HEK293 (cell line): Measurements from ENCODE around the gene DIP2B.

Experiments
- OVOL3 ChIP-seq: fragments of 450-650 bp; formaldehyde crosslinking; IDR thresholded peaks from 2 replicates; pipeline ENCODE4 v1.5.1; 2016; ENCODE audit warnings: missing biosample characterization, missing genetic modification characterization
- YY1 ChIP-seq: fragments of 450-650 bp; formaldehyde crosslinking; IDR thresholded peaks from 2 replicates; pipeline ENCODE4 v1.5.1; 2018; ENCODE audit warnings: missing biosample characterization, missing genetic modification characterization
- ZBTB21 ChIP-seq: fragments of 450-650 bp; formaldehyde crosslinking; IDR thresholded peaks from 2 replicates; pipeline ENCODE4 v1.5.1; 2017; ENCODE audit warnings: missing biosample characterization, missing genetic modification characterization
- ZBTB7A ChIP-seq: fragments of 450-650 bp; formaldehyde crosslinking; IDR thresholded peaks from 2 replicates; pipeline ENCODE4 v1.5.1; 2016; ENCODE audit warnings: low read depth, missing biosample characterization, missing genetic modification characterization
- ZNF391 ChIP-seq: fragments of 450-650 bp; formaldehyde crosslinking; IDR thresholded peaks from 2 replicates; pipeline ENCODE4 v1.5.1; 2016; ENCODE audit warnings: low read depth, missing biosample characterization, missing genetic modification characterization, borderline replicate concordance
- ZNF747 ChIP-seq: fragments of 450-650 bp; formaldehyde crosslinking; IDR thresholded peaks from 2 replicates; pipeline ENCODE4 v1.5.1; 2016; ENCODE audit warnings: missing biosample characterization, missing genetic modification characterization
- TF ChIP-seq, protein P1 (sequence below): fragments of 450-650 bp; formaldehyde crosslinking; IDR thresholded peaks from 2 replicates; pipeline ENCODE4 v1.5.1; 2016; ENCODE audit warnings: missing biosample characterization, missing genetic modification characterization
- TF ChIP-seq, protein P2 (sequence below): fragments of 450-650 bp; IDR thresholded peaks from 2 replicates; pipeline ENCODE4 v1.5.1; 2018; ENCODE audit warnings: missing biosample characterization, missing genetic modification characterization
- TF ChIP-seq, protein P3 (sequence below): fragments of 450-650 bp; formaldehyde crosslinking; IDR thresholded peaks from 2 replicates; pipeline ENCODE4 v1.5.1; 2016; ENCODE audit warnings: missing biosample characterization, missing genetic modification characterization

DNA sequence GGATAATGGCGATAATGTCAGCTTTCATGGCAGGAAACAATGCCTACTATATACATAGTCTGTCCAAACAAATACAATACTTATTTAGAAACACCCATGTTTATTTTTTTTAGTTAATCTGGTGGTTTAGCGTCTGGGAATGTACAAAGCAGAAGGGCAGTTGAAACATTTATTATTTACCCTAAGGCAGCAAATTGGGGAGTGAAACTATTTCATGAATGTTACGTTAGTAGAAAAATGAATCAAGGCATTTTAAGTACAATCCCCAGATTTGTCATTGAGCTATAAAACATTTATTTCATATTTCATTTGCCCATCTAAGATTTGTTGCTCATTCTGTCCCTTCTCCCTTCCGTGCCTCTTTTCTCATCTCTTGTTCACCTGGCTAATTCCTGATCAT lies 172.0 kb downstream of the DIP2B start:
- TF ChIP-seq, protein P1, sequence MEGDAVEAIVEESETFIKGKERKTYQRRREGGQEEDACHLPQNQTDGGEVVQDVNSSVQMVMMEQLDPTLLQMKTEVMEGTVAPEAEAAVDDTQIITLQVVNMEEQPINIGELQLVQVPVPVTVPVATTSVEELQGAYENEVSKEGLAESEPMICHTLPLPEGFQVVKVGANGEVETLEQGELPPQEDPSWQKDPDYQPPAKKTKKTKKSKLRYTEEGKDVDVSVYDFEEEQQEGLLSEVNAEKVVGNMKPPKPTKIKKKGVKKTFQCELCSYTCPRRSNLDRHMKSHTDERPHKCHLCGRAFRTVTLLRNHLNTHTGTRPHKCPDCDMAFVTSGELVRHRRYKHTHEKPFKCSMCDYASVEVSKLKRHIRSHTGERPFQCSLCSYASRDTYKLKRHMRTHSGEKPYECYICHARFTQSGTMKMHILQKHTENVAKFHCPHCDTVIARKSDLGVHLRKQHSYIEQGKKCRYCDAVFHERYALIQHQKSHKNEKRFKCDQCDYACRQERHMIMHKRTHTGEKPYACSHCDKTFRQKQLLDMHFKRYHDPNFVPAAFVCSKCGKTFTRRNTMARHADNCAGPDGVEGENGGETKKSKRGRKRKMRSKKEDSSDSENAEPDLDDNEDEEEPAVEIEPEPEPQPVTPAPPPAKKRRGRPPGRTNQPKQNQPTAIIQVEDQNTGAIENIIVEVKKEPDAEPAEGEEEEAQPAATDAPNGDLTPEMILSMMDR (tag by site-specific recombination) = no peak
- TF ChIP-seq, protein P2, sequence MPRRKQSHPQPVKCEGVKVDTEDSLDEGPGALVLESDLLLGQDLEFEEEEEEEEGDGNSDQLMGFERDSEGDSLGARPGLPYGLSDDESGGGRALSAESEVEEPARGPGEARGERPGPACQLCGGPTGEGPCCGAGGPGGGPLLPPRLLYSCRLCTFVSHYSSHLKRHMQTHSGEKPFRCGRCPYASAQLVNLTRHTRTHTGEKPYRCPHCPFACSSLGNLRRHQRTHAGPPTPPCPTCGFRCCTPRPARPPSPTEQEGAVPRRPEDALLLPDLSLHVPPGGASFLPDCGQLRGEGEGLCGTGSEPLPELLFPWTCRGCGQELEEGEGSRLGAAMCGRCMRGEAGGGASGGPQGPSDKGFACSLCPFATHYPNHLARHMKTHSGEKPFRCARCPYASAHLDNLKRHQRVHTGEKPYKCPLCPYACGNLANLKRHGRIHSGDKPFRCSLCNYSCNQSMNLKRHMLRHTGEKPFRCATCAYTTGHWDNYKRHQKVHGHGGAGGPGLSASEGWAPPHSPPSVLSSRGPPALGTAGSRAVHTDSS = no peak
- TF ChIP-seq, protein P3, sequence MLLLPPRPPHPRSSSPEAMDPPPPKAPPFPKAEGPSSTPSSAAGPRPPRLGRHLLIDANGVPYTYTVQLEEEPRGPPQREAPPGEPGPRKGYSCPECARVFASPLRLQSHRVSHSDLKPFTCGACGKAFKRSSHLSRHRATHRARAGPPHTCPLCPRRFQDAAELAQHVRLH (tag by site-specific recombination) = no peak
- no peak for TF ChIP-seq OVOL3
- TF ChIP-seq YY1 (tag by site-specific recombination) = no peak
- TF ChIP-seq ZNF391 (tag by site-specific recombination) = no peak
- no peak for TF ChIP-seq ZBTB7A (tag by site-specific recombination)
- no peak for TF ChIP-seq ZBTB21 (tag by site-specific recombination)
- no peak for TF ChIP-seq ZNF747 (tag by site-specific recombination)
